Measurements from ENCODE around the gene NDUFA11.

The NDUFA11 gene

DNA sequence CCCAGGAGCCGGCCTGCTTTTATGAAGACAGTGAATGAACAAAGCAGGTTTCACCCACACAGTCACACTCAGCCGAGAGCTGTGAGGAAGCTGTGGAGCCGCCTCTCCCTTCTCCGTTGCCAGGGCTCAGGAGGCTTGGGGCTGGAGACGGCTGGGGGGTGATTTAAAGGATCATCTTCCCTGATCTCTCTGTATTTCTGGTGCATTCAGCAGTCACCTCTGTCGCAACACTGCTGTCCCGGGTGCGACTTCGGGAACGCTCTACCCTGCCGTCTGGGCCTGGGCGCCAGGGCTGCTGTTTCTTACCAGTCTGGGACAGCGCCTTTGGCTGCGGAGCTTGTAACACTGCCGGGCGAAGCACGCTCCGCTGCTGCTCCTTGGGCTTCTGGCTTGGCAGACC, 28.6 kb upstream of the NDUFA11 start:
- no peak for DNase-seq

DNA sequence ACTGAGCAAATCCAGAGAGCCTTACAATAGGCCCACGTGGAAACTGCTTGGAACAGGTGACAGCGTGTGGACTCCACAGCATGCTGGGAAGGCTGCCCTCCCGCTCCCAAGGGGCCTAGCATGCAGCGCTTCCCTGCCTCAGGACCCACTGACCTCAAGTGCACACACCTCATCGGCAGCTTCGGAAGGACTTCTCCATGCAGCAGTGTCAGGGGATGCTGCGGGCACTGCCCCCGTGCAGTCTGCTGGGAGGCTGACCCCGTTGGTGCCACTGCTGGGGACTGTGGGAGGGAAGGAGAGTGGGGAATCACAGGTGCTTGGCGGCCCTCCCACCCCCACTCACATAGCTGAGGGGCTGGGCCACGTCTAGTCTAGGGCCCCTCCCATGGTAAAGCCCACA, 27.7 kb upstream of the NDUFA11 start:
- DNase-seq: no peak

DNA sequence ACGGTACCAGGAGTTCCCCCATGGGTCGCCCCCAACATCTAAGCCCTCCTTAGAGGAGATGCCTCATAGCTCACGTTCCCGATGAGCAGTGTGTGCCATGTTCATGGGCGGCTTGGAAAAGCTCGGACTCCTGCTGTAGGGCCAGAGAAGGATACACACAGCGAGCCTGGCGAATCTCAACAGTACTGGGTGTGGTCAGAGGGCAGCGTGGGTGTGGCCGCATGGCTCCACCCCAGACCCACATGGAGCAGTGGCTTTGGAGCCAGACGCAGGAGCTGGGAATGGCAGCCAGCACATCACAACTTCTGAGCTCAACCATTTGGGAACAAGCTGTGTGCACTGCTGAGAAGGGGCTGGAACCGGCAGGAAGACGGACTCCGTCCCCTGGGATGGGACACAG, 26.0 kb upstream of the NDUFA11 start:
- DNase-seq: no peak

DNA sequence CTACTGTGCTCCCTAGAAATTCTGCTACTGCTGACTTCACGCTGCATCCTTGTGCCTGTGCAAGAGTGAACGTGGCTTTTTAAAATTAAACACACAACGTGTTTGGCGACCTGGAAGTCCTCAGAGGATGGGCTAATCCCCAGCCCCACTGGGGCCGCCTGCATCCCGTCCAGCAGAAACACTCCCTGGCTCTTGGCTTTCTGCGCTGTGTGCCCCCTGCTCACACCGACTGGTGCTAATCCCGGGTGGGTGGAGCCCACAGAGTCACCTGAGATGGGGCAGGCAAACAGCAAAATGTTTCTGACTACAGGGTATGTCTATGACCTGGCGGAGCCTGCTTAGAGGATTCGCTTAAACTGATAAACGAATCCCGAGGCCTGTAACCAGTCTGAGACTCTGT, 25.6 kb upstream of the NDUFA11 start:
- no peak for DNase-seq

DNA sequence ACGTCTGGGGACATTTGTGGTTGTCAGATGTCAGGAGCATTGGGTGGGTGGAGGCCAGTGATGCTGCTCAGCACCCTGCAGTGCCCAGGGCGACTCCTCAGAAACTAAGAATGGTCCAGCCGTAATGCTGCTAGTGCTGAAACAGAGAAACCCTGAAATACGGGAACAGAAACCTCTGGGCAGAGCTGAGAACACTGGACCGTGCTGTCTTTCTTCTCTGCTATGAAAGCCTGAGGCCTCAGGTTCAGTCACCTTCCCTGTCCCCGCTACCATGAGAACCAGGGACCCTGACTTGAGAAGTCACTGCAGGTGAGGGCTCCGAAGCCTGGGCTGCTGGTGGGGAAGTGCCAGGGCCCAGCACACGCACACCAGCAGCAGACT, 23.8 kb upstream of the NDUFA11 start:
- DNase-seq: no peak

DNA sequence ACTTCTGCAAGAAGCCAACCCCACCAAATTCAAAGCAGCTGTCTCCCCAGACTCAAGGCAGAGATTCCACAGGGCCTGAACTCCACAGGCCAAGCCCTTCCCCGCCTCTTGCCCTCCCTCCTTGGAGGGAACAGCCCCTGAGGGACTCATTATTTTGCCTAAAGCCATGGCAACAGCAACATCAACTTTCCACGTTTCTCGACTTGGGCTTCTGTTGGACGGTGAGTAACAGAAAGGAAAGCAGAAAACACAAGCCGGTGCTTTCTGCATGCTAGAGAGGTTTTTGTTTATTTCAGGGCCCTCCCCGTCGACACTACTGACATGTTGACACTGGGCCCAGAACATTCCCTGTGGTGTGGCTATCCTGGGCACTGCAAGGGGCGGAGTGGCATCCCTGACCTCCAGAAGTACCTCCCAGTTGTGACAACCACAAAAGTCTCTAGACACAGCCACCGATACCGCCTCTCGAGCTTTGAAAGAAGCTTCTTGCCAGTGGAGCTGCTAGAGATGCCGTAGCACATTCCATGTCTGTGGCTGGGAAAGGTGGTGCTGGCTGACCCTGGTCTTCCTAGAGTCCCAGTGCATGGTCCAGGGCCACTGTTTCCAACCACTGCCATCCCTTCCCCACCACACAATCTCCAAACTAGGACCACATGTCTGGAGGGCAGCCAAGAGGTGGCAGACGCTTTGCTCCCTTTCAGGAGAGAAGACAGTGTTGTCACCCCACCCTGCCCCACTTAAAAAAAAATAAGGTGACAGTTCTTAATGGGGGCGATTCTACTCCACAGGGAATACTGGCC, 23.3 kb upstream of the NDUFA11 start:
- DNase-seq: no peak

DNA sequence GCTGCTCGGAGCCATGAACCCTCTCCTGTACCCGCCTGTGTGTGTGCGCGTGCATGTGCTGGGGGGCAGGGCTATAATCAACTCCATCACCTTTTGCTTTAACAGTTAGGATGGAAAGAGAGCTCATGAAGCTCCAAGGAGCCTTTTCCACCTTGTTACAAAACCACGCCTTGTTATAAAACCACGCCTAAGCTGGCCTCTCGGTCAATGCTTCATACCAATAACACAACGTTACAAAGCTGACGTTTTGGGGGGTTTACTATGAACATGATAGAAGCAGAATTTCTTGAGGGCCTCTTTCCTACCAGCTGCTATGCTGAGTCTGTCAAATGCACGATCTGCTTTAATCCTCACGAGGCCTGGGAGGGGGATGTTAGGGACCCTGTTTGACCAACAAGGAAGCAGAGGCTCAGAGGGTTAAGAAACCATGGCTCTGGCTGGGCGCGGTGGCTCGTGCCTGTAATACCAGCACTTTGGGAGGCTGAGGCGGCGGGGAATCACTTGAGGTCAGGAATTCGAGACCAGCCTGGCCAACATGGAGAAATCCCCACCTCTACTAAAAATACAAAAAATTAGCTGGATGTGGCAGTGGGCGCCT, 22.3 kb upstream of the NDUFA11 start:
- no peak for DNase-seq

GRCh38 chr19:5923356-5923755, 19.8 kb upstream of the NDUFA11 start:
- DNase-seq: no peak

DNA sequence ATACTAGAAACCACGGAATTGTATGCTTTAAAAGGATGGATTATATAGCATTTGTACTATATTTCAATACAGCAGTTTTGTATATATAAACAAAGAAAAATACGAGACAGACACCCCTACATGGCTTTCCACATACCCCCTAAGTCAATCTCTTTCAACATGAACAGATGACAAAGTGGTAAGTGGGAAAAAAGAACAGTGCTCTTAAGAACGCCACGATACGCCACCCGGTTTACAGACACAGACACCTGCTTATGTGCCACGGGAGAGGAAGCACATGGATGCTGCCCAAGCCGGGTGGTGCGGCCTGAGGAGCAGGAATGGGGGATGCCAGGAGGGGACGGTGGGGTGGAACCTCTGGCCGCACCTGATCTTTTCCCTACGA, 18.6 kb upstream of the NDUFA11 start:
- no peak for DNase-seq

GRCh38 chr19:5921516-5922160, 18.0 kb upstream of the NDUFA11 start:
- DNase-seq: no peak

DNA sequence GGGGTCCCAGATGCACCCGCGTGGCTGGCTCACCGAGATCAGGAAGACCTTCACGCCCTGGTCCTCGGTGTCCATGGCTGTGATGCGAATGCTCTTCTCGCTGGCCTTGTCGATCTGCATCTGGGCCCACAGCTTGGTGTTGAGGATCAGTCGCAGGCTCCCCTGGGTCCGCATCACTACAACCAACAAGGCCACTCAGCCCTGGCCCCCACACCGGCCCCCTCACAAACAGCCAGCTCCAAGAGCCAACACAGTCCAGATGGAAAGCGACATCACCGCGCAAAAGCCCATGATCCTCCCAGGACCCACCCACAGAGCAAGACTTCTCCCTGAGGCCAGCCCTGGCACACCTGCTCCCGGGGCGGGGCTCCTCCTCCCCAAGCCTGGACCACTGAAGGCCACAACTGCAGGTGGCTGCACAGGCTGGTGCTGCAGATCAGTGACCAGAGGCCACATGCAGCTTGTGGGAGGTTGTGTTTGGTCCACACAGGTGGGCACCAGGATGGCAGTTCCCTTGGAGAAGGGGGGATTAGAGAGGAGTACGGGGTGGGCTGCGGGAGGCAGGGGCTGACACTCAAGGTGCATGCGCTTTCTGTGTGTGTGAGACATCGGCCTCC, 15.0 kb upstream of the NDUFA11 start:
- DNase-seq: no peak

- no peak for DNase-seq
Measured at GRCh38 chr19:5917431-5918107, 14.0 kb upstream of the NDUFA11 start.

DNA sequence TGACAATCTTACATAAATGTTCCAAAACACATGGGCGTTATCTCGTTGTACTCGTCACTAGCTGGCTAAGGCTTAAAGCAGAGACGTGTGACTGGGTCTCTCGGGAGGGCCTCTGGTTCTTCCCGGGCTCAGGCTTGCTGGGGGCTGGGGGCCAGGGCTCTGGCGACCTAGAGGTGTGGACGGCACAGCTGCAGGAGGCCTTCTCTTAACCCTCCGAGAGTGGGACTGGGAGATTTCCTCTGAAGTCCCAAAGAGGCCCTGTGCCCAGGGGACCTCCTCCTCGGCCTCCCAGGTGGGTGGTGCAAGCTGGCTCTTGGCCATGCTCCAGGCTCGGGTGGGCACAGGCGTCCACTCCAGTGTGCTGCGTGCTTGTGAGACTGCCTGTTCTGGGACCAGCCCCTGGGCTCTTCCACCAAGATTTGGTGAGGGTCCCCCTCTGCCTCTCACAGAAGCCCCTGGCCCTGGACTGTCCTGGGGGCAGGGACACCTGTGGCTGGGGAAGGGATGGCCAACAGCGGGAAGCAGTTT, 12.7 kb upstream of the NDUFA11 start:
- DNase-seq: no peak

GRCh38 chr19:5915782-5916165, 12.2 kb upstream of the NDUFA11 start:
- no peak for DNase-seq

- DNase-seq: no peak
Measured at GRCh38 chr19:5914946-5915781, 11.6 kb upstream of the NDUFA11 start.

DNA sequence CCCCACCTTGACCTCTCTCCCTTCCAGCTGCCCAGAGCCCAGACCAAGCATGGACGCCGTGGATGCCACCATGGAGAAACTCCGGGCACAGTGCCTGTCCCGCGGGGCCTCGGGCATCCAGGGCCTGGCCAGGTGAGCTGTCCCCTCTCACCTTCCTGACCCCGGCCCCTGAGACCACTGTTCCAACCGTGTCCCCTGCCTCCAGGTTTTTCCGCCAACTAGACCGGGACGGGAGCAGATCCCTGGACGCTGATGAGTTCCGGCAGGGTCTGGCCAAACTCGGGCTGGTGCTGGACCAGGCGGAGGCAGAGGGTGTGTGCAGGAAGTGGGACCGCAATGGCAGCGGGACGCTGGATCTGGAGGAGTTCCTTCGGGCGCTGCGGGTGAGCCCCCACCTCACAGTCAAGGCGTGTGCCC, 10.8 kb upstream of the NDUFA11 start:
- DNase-seq: no peak

- no peak for DNase-seq
Measured at GRCh38 chr19:5913739-5914357, 10.3 kb upstream of the NDUFA11 start, which contains the start of gene CAPS. CAPS (plus strand) TSS chr19:5914254; CDS start chr19:5914407, 153 bp downstream.

- no peak for DNase-seq
Measured at GRCh38 chr19:5911366-5911765, 7.8 kb upstream of the NDUFA11 start.

DNA sequence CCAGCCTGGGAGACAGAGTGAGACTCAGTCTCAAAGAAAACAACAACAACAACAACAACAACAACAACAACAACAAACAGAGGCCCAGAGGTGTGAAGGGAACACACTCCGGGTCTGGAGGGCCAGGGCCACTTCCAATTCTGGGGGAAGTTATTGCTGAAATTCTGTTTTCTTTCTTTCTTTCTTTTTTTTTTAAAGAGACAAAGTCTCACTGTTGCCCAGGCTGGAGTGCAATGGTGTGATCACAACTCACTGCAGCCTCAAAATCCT, 7.0 kb upstream of the NDUFA11 start:
- no peak for DNase-seq

DNA sequence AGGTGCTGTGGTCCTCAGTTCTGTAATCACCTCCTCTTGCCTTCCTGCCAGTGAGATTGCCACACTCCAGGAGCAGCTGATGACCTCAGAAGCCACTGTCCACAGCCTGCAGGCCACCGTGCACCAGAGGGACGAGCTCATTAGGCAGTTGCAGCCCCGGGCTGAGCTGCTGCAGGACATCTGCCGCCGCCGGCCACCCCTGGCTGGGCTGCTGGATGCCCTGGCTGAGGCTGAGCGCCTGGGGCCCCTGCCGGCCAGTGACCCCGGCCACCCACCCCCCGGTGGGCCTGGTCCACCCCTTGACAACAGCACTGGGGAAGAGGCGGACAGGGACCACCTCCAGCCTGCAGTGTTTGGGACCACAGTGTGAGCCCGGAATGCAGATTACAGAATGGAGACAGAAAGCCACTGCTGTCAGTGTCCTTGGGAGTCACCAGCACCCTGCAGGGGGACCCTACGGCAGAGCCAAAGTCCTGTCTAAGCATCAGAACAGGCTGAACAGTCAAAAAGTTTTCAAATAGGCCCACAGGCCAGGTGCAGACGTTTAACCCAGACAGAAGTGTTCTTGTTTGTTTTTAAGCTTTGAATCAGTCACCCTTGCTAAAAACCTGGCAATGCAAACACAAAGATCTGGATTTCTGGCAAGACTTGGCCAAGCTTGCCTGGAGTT, 5.3 kb upstream of the NDUFA11 start:
- DNase-seq: no peak

GRCh38 chr19:5907241-5907640, 3.7 kb upstream of the NDUFA11 start:
- no peak for DNase-seq
